ENCODE results near the gene HIC1.

The HIC1 gene

DNA sequence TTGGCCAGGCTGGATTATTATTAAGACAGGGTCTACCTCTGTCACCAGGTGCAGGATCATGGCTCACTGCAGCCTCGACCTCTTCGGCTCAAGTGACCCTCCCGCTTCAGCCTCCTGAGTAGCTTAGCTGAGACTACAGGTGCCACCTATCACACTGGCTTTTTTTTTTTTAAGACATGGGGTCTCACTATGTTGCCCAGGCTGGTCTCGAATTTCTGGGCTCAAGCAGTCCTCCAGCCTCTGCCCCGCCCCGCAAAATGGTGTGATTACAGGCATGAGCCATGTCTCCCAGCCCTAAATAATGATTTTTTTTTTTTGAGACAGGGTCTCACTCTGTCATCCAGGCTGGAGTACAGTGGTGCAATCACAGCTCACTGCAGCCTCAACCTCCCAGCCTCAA, 7.3 kb upstream of the HIC1 start:
- no peak for DNase-seq

DNA sequence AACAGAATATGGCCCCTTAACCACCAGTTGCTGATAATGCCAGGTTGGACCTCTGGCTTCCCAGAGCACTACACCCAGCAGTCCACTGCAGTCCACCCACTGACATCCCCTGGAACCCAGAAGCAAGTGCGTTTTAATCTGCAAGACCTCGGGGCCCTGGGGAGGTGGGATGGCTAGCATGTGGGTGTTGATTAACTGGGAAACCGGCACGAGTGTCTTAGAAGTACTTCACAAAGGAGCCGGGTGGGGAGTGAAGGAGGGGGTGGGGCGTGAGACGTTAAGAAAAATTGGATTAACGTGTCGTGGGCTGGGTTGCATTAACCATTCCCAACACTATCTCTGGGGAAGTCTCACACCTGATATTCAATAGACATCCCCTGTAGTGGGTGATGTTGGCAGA, 6.1 kb upstream of the HIC1 start:
- DNase-seq = no peak

DNA sequence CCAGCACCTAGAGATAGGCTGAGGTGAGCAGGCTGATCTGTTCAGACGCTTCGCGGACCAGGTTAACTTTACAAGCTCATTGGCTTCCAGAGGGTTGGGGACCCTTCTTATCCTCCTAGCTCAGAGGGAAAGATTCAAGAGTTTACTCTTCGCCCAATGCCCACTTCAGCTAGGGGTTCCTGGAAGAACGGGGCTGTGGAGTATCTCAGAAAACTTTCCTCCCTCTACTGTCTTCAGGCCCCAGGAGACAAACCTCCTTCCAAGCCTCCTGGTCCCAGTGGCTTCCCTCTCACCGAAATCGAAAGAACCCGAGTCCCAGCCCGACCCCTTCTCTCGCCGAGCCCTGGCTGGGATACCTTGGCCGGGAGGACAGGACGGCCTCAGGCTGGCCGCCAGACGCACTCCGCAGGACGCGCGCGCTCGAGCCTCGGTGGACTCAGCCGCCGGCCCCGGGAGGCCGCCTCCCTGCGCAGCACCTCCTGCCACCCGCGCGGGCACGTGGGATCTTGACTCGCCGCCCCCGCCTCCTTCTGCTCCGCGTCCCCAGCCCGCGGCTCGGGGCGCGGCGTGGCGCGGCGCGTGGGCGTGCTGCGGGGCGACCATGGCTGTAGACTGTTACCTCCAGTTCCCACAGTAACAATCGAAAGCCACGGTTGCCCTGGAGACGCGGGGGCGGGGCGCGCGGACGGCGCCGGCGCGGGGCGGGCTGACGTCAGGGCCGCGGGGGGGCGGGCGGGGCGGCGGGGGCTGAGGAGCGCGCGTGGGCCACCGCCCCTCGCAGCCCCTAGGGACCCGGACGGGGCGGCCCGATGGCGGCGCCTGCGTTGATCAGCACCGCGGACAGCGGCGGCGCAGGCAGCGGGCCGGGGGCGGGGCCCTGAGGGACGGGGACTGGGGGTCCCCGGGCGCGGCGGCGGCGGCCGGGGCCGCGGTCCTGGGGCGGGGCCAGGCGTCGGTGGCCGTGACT, 5.3 kb upstream of the HIC1 start:
- DNase-seq = peak; percentile 92

DNA sequence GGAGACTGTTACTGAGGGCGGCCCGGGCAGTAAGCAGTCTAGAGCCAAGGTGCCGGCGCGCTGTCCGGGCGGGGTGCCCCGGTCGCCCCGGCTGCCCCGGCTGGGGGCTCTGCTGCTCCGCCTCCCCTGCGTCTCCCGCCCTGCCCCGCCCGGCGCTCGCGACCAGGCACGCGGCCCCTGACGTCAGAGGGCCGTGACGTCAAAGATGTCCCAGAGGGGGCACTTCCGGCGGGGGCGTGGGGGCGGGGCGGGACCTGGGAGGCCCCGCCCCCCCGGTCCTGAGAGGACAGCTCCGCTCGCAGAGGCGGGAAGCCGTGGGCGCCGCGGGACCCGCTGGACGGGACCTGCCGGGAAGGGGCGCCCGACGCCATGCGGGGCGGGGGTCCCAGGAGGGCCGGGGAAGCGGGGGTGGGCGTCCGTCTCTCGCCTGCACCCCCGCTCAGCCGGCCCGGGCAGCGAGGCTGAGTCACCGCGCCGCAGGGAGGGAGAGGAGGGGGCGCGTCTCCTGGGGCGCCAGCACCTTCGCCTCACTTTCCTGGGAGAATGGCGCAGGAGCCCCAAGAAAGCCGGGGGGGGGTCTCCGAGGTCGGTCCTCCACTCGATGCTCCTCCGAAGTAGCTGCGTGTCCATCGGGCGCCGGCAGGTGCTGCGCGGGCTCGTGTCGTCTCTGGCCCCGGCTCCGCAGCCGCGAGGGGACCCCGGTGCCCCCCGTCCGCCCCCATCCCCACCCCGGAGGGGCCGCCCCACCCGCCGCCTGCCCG, 4.4 kb upstream of the HIC1 start:
- peak; percentile 74 for DNase-seq

DNA sequence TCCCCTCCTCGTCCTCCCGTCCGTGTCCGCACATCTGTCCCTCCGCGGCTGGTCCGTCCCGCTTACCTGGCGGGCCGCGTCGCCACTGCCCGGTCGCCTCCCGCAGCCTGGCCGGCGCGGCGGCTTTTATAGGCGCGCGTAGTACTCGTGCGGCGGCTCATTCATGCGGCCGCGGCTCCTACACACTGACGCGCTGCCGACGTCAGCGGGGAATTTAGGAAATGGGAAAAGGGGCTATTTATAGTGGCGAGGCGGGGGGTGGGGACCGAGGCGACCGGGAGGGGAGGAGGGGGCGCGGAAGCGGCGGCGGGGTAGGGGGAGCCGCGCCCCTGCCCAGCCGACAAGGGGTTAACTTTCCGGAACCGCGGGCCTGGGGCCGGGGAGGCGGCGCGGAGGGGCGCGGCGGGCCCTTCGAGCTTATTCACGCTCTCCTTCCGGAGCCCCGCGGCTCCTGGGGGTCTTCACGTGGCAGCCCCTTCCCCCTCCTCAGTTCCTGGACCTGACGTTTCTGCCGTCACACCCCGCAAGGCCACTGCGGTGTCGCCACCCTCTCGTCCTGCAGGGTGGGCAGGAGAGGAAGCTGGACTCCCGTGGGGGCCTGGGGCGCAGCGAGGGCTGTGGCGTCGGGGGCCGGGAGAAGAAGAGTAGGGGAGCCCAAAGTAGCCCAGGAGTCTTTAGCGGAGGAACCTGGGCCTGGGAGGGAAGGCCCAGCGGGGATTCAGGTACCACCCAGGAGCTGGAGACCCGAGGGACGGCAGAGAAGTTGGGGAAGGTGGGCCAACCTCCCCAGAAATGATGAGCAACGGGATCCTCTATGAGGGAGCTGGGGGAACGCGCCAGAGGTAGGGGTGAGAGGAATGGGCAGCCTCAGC, 3.6 kb upstream of the HIC1 start:
- DNase-seq = peak; percentile 11

DNA sequence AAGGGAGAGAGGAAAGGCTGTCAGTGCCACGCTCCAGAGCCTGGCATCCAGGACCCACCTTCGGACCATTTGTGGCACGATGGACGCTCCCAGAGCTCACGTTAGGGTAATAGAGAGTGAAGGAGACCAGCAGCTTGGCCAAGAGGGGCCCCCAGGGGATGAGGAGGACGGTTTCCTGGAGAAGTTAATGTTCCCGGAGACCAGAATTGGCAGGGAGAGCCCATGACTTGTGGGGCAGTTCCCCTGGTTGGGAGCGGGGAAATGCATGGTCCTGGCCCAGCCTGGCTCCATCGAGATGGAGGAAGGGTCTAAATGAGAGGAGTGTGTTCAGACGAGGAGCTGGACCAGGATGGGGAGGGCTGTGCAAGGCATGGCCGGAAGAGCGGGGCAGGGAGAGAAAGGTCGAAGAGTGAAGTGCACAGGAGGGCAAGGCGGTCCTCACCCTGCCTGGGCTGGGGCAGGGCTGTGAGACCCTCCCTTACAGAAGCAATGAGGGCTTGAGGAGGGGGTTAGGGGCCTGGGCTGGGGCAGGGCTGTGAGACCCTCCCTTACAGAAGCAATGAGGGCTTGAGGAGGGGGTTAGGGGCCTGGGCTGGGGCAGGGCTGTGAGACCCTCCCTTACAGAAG, 2.9 kb upstream of the HIC1 start:
- DNase-seq = no peak

DNA sequence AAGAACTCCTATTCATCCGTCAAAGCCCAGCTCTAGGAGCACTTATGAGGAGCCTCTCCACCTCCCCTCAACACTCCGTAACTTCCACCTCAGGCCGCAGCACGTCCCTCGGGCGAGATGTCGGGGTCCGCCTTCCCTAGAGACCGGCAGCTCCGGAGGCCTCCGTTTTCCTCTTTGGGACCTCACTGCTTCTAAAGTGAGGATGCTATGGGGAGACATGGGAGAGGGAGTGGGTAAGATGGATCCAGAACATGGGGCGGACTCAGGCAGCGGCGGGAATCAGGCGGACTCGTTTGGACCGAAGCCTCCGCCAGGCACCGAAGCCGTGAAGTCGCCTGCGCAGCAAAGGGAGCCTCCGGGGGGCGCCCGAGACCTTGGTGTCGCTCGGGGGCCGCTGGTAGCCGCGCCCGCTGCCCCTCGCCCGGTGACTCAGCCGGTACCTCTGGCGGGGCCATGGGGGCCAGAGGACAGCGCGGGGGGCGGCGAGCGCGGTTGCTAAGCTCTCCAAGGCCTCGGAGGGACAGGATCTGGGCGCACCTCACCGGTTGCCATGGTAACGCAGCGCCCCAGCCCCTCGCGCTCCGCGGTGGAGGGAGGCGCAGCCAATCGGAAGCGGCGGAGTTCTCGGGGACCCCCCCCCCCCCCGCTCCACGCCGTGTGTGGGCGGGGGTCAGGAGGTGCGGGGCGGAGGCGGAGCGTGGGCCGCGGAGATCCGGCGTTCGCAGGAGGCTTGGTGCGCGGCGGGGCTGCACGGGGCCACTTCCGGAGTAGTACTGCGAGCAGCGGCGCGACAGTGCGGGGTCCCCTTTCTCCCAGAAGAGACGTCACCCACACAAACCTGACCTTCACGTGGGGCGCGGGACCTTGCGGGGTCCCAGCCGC, 1.3 kb upstream of the HIC1 start:
- peak; percentile 71 for DNase-seq

DNA sequence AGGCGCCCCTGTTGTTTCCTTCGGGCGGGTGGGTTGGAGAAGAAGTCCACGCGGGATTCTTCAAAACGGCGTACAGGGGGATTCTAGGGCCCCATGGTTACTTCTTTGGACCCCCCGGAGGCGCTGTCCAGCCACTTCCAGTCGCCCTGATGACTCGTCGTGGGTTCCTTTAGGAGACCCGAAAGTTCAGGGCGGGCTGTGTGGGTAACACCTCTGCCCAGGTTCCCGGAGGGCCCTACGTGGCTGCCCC, 716 bp upstream of the HIC1 start:
- no peak for DNase-seq

DNA sequence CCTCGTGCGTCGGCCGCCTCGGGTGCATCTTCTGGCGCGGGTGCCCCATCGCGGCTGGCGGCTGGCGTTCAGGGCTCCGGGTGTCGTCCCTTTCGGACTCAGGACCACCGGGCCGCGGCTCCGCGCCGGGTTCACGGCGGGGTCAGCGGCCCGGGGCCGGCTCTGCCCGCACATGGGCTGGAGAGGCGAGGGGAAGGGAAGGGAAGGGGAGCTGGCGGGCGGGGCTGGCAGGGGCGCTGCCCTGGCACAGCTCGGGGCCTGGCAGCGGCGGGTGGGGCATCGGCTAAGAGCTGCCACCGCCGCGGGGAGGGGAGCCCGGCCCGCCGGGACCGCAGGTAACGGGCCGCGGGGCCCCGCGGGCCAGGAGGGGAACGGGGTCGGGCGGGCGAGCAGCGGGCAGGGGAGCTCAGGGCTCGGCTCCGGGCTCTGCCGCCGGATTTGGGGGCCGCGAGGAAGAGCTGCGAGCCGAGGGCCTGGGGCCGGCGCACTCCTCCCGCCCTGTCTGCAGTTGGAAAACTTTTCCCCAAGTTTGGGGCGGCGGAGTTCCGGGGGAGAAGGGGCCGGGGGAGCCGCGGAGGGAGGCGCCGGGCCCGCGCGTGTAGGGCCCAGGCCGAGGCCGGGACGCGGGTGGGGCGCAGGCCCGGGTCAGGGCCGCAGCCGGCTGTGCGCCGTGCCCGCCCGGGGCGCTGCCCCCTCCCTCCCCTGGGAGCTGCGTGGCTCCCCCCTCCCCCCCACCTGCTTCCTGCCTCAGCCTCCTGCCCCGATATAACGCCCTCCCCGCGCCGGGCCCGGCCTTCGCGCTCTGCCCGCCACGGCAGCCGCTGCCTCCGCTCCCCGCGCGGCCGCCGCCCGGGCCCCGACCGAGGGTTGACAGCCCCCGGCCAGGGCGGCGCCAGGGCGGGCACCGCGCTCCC, 646 bp downstream of the HIC1 start:
- DNase-seq = peak; percentile 24

DNA sequence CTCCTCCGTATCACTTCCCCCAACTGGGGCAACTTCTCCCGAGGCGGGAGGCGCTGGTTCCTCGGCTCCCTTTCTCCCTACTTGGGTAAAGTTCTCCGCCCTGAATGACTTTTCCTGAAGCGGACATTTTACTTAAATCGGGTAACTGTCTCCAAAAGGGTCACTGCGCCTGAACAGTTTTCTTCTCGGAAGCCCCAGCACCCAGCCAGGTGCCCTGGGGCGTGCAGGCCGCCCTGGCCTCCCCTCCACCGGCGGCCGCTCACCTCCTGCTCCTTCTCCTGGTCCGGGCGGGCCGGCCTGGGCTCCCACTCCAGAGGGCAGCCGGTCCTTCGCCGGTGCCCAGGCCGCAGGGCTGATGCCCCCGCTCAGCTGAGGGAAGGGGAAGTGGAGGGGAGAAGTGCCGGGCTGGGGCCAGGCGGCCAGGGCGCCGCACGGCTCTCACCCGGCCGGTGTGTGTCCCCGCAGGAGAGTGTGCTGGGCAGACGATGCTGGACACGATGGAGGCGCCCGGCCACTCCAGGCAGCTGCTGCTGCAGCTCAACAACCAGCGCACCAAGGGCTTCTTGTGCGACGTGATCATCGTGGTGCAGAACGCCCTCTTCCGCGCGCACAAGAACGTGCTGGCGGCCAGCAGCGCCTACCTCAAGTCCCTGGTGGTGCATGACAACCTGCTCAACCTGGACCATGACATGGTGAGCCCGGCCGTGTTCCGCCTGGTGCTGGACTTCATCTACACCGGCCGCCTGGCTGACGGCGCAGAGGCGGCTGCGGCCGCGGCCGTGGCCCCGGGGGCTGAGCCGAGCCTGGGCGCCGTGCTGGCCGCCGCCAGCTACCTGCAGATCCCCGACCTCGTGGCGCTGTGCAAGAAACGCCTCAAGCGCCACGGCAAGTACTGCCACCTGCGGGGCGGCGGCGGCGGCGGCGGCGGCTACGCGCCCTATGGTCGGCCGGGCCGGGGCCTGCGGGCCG, 1.6 kb downstream of the HIC1 start:
- DNase-seq = peak; percentile 49

DNA sequence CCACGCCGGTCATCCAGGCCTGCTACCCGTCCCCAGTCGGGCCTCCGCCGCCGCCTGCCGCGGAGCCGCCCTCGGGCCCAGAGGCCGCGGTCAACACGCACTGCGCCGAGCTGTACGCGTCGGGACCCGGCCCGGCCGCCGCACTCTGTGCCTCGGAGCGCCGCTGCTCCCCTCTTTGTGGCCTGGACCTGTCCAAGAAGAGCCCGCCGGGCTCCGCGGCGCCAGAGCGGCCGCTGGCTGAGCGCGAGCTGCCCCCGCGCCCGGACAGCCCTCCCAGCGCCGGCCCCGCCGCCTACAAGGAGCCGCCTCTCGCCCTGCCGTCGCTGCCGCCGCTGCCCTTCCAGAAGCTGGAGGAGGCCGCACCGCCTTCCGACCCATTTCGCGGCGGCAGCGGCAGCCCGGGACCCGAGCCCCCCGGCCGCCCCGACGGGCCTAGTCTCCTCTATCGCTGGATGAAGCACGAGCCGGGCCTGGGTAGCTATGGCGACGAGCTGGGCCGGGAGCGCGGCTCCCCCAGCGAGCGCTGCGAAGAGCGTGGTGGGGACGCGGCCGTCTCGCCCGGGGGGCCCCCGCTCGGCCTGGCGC, 2.4 kb downstream of the HIC1 start:
- no peak for DNase-seq

DNA sequence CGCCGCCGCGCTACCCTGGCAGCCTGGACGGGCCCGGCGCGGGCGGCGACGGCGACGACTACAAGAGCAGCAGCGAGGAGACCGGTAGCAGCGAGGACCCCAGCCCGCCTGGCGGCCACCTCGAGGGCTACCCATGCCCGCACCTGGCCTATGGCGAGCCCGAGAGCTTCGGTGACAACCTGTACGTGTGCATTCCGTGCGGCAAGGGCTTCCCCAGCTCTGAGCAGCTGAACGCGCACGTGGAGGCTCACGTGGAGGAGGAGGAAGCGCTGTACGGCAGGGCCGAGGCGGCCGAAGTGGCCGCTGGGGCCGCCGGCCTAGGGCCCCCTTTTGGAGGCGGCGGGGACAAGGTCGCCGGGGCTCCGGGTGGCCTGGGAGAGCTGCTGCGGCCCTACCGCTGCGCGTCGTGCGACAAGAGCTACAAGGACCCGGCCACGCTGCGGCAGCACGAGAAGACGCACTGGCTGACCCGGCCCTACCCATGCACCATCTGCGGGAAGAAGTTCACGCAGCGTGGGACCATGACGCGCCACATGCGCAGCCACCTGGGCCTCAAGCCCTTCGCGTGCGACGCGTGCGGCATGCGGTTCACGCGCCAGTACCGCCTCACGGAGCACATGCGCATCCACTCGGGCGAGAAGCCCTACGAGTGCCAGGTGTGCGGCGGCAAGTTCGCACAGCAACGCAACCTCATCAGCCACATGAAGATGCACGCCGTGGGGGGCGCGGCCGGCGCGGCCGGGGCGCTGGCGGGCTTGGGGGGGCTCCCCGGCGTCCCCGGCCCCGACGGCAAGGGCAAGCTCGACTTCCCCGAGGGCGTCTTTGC, 3.1 kb downstream of the HIC1 start:
- no peak for DNase-seq

DNA sequence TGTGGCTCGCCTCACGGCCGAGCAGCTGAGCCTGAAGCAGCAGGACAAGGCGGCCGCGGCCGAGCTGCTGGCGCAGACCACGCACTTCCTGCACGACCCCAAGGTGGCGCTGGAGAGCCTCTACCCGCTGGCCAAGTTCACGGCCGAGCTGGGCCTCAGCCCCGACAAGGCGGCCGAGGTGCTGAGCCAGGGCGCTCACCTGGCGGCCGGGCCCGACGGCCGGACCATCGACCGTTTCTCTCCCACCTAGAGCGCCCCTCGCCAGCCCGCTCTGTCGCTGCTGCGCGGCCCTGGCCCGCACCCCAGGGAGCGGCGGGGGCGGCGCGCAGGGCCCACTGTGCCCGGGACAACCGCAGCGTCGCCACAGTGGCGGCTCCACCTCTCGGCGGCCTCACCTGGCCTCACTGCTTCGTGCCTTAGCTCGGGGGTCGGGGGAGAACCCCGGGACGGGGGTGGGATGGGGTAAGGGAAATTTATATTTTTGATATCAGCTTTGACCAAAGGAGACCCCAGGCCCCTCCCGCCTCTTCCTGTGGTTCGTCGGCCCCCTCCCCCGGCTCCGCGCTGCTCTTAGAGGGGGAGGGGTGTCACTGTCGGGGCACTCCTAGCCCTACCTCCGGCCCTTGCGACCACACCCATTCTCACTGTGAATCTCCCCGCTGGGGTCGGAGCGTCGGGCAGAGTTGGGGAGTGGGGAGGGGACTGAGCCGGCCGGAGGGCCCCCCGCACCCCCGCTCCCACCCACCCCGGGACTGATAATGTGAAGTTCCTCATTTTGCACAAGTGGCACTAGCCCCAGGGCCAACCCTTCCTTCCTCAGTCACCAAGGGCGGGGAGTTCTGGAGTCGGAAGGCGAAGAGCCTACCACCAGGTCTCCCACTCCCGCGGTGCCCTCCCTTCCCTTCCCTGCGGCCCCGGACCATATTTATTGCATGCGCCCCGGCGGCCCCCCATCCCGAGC, 4.0 kb downstream of the HIC1 start:
- DNase-seq = peak; percentile 64

DNA sequence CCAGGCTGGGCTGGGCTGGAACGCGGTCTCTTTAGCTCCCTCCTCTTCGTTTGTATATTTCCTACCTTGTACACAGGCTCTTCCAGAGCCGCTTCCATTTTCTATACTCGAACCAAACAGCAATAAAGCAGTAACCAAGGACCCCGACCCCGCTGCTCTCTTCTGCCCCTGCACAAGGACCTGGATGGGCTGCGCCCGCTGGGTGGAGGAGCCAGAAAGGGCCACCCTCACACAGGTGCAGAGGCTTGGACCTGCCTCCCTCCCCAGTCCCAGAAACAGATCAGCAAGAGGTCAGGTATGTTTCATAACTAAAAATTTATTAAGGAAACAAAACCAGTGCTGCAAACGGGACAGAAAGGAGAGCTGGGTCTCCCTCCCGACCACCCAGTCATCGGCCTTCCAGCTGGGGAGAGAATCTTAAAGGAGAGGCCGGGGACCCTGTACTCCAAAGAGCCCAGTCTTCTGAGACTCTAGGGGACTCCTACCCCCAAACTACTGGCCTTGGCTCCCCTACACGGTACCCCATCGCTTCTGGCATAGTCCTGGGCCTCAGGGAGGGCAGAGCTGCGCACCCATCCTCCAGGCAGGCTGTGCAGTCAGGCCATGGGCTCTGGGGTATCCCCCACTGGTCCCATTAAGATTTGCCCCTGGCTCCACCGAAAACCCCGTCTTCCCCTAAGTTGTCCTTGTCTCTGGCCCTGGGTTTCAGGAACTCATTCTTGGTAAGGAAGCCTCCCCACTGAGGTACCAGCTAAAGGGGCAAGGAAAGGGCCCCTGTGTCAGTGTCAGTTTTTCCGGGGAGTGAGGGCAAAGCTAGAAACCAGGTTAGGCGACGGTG, 4.9 kb downstream of the HIC1 start:
- DNase-seq = no peak

DNA sequence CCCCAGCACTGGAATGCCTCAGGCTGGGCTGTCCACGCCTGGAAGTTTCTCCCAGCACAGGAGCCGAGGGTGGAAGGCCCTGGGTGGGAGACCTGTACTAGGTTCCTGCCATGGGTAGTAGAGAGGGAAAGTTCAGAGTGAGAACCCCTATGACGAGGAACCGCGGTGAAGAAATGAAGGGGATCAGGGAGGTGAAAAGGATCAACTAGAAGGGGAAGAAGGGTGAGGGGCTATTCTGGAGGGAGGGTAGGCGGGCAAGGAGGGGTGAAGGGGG, 5.4 kb downstream of the HIC1 start:
- no peak for DNase-seq
